ENCODE measurements around the gene TUBB. TPM values are rescaled to one million over a fixed set of nuclear protein-coding genes. Genes with fewer than 3 reads are reported as not detected.

Gene TUBB
- total and polyA plus RNA-seq, 9 of the 15 experiments (the other 6 are each of a cell fraction or from before 2014, with no cell fraction given), result 971 to 2,870 (median 1,478) TPM

DNA sequence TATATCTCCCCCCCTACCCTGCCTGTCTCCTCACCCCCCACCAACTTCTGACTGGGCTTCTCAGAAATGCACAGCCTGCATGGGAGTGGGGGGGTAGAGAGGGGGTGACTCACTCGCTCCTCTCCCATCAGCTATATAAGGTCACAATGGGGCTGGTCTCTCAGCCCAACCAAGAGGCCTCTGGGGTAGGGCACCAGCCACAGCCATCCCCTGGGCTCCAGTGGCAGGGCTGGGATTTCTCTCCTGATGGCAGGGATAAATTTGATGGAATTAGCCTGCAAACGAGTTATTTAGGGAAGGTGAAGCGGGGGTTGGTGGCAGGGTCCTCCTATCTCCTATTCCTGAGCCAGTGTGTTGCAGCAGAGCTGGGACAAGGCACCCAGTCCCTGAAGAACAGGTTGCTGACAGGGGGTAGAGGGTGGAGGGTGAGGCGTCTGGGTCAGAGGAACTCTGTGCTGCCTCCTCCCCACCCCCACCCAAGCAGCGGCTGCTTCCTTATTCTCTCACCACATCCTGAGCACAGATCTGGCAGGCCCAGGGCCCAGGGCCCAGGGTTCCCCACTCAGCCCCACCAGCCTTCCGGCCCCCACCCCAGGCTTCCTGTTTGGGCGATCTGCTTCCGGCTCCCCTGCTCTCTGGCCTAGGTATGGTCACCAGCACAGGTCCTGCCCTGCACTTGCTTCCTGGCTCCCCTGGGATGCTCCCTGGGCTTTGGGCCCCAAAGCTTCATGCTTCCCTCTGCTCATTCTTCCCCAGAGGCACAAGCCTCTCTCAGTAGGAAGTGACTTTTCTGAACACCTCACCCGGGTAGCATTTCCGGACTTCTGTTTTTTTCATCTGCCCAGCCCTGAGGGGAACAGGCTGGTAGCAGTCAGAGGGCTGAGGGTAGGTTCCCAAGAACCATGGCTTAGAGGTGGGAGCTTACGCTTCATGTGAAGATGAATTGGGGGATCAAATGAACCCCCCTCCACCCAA is 37.7 kb upstream of the TUBB start (continued):
- TF ChIP-seq, protein P1, sequence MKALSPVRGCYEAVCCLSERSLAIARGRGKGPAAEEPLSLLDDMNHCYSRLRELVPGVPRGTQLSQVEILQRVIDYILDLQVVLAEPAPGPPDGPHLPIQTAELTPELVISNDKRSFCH (CRISPR knock-in tag; IDR thresholded peaks at IDR 0.05), result no peak
- TF ChIP-seq, protein P1 (tag; IDR thresholded peaks at IDR 0.05), result peak; percentile 78; the same call in 1 of the 2 replicates
- TF ChIP-seq ZNF707 (CRISPR knock-in tag; conservative IDR thresholded peaks at IDR 0.05), result no peak
- TF ChIP-seq ARID1B (IDR thresholded peaks at IDR 0.05), result peak; percentile 79
- TF ChIP-seq SRF (CRISPR knock-in tag; IDR thresholded peaks at IDR 0.05), result peak; percentile 91 to 98; a peak in 3 of 4 replicates
- no peak for TF ChIP-seq CCAR2 (IDR thresholded peaks at IDR 0.05; ENCODE audit: low read depth, low read length)
- TF ChIP-seq MAZ (CRISPR knock-in tag; conservative IDR thresholded peaks at IDR 0.05 in 1 of 2, IDR thresholded peaks at IDR 0.05 in 1 of 2), result peak; percentile 82 to 95
- TF ChIP-seq RFX5 (IDR thresholded peaks at IDR 0.05; ENCODE audit: low read depth, low read length), result no peak
- TF ChIP-seq KDM2B (CRISPR knock-in tag; IDR thresholded peaks at IDR 0.05), result no peak
- TF ChIP-seq, protein P2, sequence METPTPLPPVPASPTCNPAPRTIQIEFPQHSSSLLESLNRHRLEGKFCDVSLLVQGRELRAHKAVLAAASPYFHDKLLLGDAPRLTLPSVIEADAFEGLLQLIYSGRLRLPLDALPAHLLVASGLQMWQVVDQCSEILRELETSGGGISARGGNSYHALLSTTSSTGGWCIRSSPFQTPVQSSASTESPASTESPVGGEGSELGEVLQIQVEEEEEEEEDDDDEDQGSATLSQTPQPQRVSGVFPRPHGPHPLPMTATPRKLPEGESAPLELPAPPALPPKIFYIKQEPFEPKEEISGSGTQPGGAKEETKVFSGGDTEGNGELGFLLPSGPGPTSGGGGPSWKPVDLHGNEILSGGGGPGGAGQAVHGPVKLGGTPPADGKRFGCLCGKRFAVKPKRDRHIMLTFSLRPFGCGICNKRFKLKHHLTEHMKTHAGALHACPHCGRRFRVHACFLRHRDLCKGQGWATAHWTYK (CRISPR knock-in tag; IDR thresholded peaks at IDR 0.05), result peak; percentile 29; the same call in 1 of the 2 replicates
- TF ChIP-seq, protein P3, sequence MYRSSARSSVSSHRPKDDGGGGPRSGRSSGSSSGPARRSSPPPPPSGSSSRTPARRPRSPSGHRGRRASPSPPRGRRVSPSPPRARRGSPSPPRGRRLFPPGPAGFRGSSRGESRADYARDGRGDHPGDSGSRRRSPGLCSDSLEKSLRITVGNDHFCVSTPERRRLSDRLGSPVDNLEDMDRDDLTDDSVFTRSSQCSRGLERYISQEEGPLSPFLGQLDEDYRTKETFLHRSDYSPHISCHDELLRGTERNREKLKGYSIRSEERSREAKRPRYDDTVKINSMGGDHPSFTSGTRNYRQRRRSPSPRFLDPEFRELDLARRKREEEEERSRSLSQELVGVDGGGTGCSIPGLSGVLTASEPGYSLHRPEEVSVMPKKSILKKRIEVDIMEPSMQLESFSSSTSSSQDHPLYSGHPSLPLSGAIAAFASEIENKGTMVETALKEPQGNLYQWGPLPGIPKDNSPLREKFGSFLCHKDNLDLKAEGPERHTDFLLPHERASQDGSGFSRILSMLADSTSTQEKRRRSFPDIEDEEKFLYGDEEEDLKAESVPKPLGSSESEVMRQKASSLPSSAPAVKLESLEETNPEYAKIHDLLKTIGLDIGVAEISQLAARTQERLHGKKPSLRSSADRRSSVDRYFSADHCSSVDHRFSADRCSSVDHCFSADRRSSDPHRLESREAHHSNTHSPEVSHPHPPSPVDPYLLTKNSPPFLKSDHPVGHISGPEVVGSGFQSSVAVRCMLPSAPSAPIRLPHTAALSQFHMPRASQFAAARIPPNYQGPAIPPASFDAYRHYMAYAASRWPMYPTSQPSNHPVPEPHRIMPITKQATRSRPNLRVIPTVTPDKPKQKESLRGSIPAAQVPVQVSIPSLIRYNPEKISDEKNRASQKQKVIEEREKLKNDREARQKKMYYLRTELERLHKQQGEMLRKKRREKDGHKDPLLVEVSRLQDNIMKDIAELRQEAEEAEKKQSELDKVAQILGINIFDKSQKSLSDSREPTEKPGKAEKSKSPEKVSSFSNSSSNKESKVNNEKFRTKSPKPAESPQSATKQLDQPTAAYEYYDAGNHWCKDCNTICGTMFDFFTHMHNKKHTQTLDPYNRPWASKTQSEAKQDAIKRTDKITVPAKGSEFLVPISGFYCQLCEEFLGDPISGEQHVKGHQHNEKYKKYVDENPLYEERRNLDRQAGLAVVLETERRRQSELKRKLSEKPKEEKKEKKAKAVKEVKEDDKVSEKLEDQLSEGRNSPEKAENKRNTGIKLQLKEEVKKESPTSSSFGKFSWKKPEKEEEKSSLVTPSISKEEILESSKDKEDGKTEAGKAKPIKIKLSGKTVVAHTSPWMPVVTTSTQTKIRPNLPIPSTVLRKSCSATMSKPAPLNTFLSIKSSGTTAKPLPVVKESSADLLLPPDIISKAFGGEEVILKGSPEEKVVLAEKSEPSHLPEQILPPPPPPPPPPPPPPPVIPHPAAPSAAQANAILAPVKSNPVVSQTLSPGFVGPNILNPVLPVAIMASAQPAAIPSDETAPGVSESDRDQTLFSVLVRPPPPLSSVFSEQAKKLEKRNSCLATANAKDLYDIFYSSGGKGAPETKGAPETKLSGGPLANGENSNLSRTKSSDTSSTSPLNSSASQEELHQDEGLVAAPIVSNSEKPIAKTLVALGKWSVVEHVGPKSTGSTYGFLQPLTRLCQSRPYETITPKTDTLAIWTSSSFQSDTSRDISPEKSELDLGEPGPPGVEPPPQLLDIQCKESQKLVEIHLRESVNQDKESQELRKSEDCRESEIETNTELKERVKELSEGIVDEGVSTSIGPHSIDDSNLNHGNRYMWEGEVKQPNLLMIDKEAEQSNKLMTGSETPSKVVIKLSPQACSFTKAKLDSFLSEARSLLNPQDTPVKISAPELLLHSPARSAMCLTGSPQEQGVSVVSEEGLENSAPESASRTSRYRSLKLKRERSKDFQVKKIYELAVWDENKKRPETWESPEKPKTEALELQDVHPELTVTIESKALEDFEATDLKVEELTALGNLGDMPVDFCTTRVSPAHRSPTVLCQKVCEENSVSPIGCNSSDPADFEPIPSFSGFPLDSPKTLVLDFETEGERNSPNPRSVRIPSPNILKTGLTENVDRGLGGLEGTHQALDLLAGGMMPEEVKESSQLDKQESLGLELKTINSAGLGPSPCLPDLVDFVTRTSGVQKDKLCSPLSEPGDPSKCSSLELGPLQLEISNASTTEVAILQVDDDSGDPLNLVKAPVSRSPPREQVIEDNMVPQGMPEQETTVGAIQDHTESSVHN (IDR thresholded peaks at IDR 0.05; ENCODE audit: borderline replicate concordance in 1 of 2, low read depth in 1 of 2), result 0 out of 4 replicates have a peak, but pooled peaks of 1 of the 2 experiments have one; percentile 18
- TF ChIP-seq YY1 (IDR thresholded peaks at IDR 0.05; ENCODE audit: borderline replicate concordance in 1 of 3, control insufficient read depth in 1 of 3, extremely low read depth in 1 of 3, insufficient read depth in 3 of 3, insufficient read length in 1 of 3, insufficient replicate concordance in 2 of 3, low read depth in 1 of 3, low read length in 2 of 3), result peak in 2 of 3 experiments; percentile 57 to 76
- peak; percentile 20; the same call in 1 of the 2 replicates for TF ChIP-seq EGR1 (conservative IDR thresholded peaks at IDR 0.05)

Measured in K562 (cell line).